Effector memory CD4-positive, alpha-beta T cell (primary cell): ENCODE results near the gene TMEM38A.
A peak's percentile ranks its signal among the peaks of the same experiment; 100 is the strongest.

Experiments
- DNase-seq, 3 donors: peaks; one replicate each; pipeline ENCODE4 v3.0.0-alpha.2; 2020
- H3K27ac ChIP-seq: 2 replicates; pipeline ENCODE4 v1.7.0; 2013; ENCODE audit warnings: mild to moderate bottlenecking, low read length, moderate library complexity; ENCODE audit not compliant: insufficient read depth, poor library complexity, severe bottlenecking
- H3K27me3 ChIP-seq: replicated peaks from 2 replicates; pipeline ENCODE4 v1.7.0; 2013; ENCODE audit warnings: mild to moderate bottlenecking, low read length; ENCODE audit not compliant: insufficient read depth, control insufficient read depth, poor library complexity, severe bottlenecking
- H3K36me3 ChIP-seq: 2 replicates; pipeline ENCODE4 v1.7.0; 2013; ENCODE audit warnings: mild to moderate bottlenecking, low read length, moderate library complexity; ENCODE audit not compliant: control insufficient read depth, insufficient read depth
- H3K4me1 ChIP-seq: 2 replicates; pipeline ENCODE4 v1.7.0; 2013; ENCODE audit warnings: low read length, mild to moderate bottlenecking; ENCODE audit not compliant: control insufficient read depth, insufficient read depth, poor library complexity, severe bottlenecking
- H3K4me3 ChIP-seq: 2 replicates; pipeline ENCODE4 v1.7.0; 2013; ENCODE audit warnings: low read length, low read depth, mild to moderate bottlenecking; ENCODE audit not compliant: insufficient read depth, poor library complexity, severe bottlenecking
- H3K9me3 ChIP-seq: 2 replicates; pipeline ENCODE4 v1.7.0; 2013; ENCODE audit warnings: mild to moderate bottlenecking, low read length, moderate library complexity; ENCODE audit not compliant: control insufficient read depth

Gene TMEM38A

GRCh38 chr19:16623066-16623465 is 37.9 kb upstream of the TMEM38A start:
- Histone ChIP-seq H3K9me3 (no peaks in the 10 kb centered on the region), H3K27me3 (no peaks in the 10 kb centered on the region), H3K4me3 (no peak overlapping the region), H3K4me1 (peaks cover 9% of the 10 kb centered on the region), H3K27ac (no peak overlapping the region), H3K36me3 (peaks cover 8% of the 10 kb centered on the region)
- DNase-seq = no peak

DNA sequence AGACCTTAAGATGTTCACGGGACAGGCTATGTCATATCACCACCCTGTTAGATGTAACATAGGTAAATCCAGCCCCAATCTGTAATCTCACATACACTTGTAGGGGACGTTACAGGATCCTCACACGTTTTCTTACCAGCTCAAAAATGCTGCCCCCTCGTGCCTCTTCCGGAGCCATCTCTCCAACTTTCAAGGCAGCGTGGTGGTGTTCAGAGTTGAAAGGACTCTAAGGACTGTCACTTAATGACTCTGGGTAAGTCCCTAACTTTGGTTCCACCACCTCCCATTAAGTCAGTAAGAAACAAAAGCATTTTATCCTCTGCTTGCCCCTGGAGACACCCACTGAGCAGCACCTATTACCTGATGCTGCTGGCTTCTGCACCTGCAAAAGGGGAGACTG is 37.4 kb upstream of the TMEM38A start:
- no peak overlapping the region for H3K4me3 ChIP-seq
- no peak for DNase-seq
- H3K27me3 ChIP-seq = no peaks in the 10 kb centered on the region
- no peak overlapping the region for H3K27ac ChIP-seq
- peaks cover 9% of the 10 kb centered on the region for H3K4me1 ChIP-seq
- H3K36me3 ChIP-seq = peaks cover 8% of the 10 kb centered on the region
- H3K9me3 ChIP-seq = no peaks in the 10 kb centered on the region

DNA sequence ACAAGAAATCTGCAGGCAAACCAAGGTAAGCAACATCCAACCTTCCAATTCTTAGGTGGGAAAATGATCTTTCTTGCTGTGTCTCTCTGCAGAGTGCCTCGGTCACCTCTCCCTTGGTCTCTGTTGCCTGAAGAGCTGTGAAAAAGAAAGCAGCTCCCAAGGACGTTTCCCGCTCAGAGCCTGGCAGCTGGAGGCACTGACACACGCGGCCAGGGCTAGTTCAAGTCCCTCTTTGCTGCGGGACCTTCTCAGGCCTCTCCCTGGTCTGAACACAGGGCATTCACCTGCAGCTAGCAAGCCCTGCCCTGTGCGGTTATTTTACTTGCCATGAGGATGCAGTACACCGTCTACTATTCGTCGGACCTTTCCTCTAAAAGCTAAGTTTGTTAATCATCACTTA is 36.7 kb upstream of the TMEM38A start:
- Histone ChIP-seq H3K4me1 (peaks cover 13% of the 10 kb centered on the region), H3K4me3 (no peak overlapping the region), H3K36me3 (peaks cover 8% of the 10 kb centered on the region), H3K9me3 (no peaks in the 10 kb centered on the region), H3K27ac (no peak overlapping the region), H3K27me3 (no peaks in the 10 kb centered on the region)
- DNase-seq = no peak

DNA sequence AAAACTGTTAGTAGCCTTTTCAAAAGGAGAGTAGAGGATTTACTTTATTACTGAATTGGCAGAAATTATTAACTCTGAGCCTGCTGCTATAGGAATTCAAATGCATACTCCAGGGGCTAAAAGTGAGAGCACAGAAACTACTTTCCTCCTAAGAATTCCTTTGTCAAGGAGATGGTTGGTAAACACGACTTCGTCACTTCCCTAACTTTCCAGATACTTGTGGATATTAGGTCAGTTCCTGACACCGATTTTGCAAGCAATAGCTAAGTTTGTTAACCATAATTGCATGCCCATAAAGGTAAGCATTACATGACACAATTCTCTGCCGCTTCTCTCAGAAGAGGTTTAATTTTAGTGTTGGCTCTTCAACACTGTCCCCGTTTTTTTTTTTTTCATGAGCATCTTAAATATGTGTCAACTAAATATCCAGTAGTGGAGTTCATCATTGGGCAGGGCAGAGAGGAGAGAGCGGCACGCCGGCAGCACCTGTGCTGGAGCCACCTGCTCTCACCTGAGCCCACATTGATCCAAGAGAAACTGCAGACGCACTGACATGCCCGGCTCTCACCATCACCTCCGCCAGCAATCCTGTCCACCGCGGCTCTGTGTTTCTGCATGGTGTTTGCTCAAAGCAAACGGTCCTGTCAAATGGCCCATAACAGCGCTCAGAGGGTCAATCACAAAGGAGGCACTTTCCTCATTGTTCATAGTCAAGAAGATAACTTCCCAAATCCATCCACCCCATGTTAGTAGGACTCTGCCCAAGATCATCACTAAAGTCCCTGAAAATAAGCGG is 35.6 kb upstream of the TMEM38A start:
- no peak for DNase-seq
- Histone ChIP-seq H3K27ac (no peak overlapping the region), H3K36me3 (peaks cover 9% of the 10 kb centered on the region), H3K4me1 (peaks cover 16% of the 10 kb centered on the region), H3K27me3 (no peaks in the 10 kb centered on the region), H3K4me3 (no peak overlapping the region), H3K9me3 (no peaks in the 10 kb centered on the region)

- Histone ChIP-seq H3K27ac (peak overlapping the region; percentile 71), H3K4me3 (peak overlapping the region; percentile 89), H3K9me3 (no peaks in the 10 kb centered on the region), H3K27me3 (no peaks in the 10 kb centered on the region), H3K4me1 (peaks cover 16% of the 10 kb centered on the region), H3K36me3 (peaks cover 20% of the 10 kb centered on the region)
- no peak for DNase-seq
These were observed 34.1 kb upstream of the TMEM38A start for GRCh38 chr19:16626796-16627192.

- no peaks in the 10 kb centered on the region for H3K27me3 ChIP-seq
- no peaks in the 10 kb centered on the region for H3K9me3 ChIP-seq
- peak overlapping the region; percentile 71 for H3K27ac ChIP-seq
- DNase-seq = no peak
- H3K4me1 ChIP-seq = peaks cover 16% of the 10 kb centered on the region
- peak overlapping the region; percentile 89 for H3K4me3 ChIP-seq
- H3K36me3 ChIP-seq = peaks cover 20% of the 10 kb centered on the region
These were observed 33.6 kb upstream of the TMEM38A start for GRCh38 chr19:16627193-16627927.

DNA sequence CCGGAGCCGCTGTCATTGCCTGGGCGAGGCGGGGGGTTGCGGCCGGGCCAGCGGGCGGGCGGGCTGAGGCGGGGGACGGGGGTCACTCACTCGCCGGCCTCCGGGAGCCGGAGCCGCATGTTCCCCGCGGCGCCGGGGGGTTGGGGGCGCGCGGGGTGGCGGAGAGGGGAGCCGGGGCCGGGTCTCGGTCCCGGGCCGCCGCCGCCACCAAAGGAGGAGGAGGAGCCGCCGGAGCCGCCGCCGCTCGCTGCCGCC is 33.1 kb upstream of the TMEM38A start:
- H3K4me3 ChIP-seq = peak overlapping the region; percentile 89
- no peak for DNase-seq
- peaks cover 16% of the 10 kb centered on the region for H3K4me1 ChIP-seq
- no peaks in the 10 kb centered on the region for H3K27me3 ChIP-seq
- peaks cover 22% of the 10 kb centered on the region for H3K36me3 ChIP-seq
- H3K9me3 ChIP-seq = no peaks in the 10 kb centered on the region
- peak overlapping the region; percentile 71 for H3K27ac ChIP-seq

DNA sequence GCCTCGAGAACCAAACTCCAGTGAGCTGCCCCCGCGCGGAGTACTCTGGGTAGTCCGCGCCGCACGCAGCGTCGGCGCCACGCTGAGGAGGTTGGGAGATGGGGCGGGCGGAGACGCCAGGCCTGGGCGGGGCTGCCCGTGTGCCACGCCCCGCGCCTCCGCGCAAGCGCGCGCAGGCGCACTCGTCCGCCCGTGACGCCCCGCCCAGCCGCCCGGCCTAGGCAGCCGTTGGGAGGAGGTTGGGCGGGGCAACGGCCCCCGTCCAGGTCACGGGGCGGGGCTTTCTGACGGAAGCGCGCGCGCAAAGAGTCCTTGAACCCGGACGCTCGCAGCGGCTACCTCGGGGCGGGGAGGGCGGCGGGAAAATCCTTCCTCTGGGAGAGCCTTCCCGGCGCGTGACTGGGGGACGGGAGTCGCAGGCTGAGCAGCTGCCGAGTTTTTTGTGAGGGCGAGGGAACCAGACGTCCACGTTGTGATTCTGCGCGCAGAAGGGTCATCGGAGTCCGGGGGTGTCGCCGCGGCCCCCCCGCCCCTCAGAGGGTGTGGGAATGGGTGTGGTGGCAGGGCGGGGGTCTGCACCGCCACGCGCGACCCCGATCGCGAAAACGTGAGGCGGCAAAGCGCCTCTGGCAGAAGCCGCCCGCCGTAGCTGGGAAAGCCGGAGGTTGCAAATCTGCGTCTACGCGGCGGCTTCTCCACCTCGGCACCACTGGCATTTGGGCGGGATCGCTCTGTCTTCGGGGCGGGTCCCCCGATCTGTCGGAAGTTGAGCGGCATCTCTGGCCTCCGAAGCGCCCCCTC is 32.6 kb upstream of the TMEM38A start, which contains the start of gene MED26:
Gene MED26, minus strand, starts transcription at position 22 of the 801 bp plus-strand sequence. CDS start 261 bp downstream, outside the sequence.
- H3K4me1 ChIP-seq = peaks cover 16% of the 10 kb centered on the region
- DNase-seq = peak; percentile 89 to 94 (median 92)
- H3K27me3 ChIP-seq = no peaks in the 10 kb centered on the region
- H3K27ac ChIP-seq = peak within 1 kb of the TSS; percentile 93
- H3K9me3 ChIP-seq = no peaks in the 10 kb centered on the region
- H3K4me3 ChIP-seq = peak within 1 kb of the TSS; percentile 91
- peaks cover 24% of the 10 kb centered on the region for H3K36me3 ChIP-seq

DNA sequence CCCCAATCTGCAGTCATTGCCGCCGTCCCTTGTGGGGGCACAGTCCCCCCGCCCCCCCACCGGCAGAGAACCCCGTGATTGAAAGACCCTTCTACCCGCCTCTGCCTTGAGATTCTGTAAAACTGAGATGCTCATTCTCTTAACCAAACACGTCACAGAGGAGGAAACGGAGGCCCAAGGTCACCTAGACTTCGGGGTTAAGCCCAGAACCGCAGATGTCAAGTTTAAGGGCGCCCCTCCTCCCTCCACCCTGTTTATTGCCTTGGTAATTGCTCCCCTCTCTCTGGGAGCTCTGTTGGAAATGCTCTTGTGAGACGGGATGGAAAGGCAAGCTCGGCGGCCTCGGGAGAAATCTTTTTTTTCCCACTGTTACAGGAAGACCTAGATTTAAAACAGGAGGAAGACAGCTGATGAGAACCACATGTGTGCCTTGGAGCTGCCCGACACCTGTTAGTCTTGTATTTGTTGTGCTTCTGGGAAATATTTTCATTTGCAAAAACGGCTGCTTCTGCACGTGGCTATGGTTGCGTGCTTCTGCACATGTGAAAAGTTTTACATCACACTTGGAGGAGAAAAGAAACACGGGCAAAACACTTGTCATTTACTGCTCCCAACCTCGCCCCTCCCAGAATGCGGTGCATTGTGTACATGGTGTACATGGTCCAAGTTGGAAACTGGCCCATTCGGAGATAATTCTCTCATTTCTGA is 31.8 kb upstream of the TMEM38A start:
- H3K36me3 ChIP-seq = peaks cover 28% of the 10 kb centered on the region

More for the DNA sequence above, 31.8 kb upstream of the TMEM38A start:
- Histone ChIP-seq H3K4me3 (peak overlapping the region; percentile 91), H3K27me3 (no peaks in the 10 kb centered on the region), H3K27ac (peak overlapping the region; percentile 93), H3K4me1 (peaks cover 16% of the 10 kb centered on the region), H3K9me3 (no peaks in the 10 kb centered on the region)
- no peak for DNase-seq
